MM.1S (cell line): ENCODE measurements around the gene MIPOL1.

ENCODE experiments used
- CTCF ChIP-seq: fragments of 300-600 bp; sonication (generic); IDR thresholded peaks from 2 replicates; pipeline ENCODE4 v1.5.1; 2016; ENCODE audit warnings: antibody characterized with exemption, low read length, mixed read lengths
- EZH2 ChIP-seq: fragments of 300-600 bp; sonication (generic); optimal IDR thresholded peaks from 2 replicates; pipeline ENCODE3; 2017; ENCODE audit warnings: low read depth, mild to moderate bottlenecking, antibody characterized with exemption, low read length, mixed read lengths
- EZH2phosphoT487 ChIP-seq: fragments of 300-600 bp; sonication (generic); IDR thresholded peaks from 2 replicates; pipeline ENCODE4 v1.6.1; 2018; ENCODE audit warnings: antibody characterized with exemption, low read length

GRCh38 chr14:37429618-37430017 lies 231.9 kb downstream of the MIPOL1 start:
- TF ChIP-seq CTCF (no peak), EZH2 (no peak), EZH2phosphoT487 (no peak)
